SK-N-SH (cell line): ENCODE results near the gene FABP6.

Source experiments
- EP300 ChIP-seq, 2 experiments: IDR thresholded peaks; 2 replicates each; pipeline versions ENCODE4 v1.4.0 to v1.6.1; 2012; ENCODE audit warnings: borderline replicate concordance in 1 of 2, low read depth in 1 of 2, low read length in 1 of 2
- FOSL2 ChIP-seq: IDR thresholded peaks from 2 replicates; pipeline ENCODE4 v1.4.0; 2012; ENCODE audit warnings: low read depth, mild to moderate bottlenecking, moderate library complexity, borderline replicate concordance
- POLR2AphosphoS5 ChIP-seq: IDR thresholded peaks from 2 replicates; pipeline ENCODE4 v1.6.1; 2012; ENCODE audit warnings: low read depth, low read length
- RFX5 ChIP-seq: IDR thresholded peaks from 2 replicates; pipeline ENCODE4 v1.6.1; 2012; ENCODE audit warnings: mild to moderate bottlenecking, improper control_type of control experiment, low read length
- TF ChIP-seq, protein P1 (sequence below): IDR thresholded peaks from 2 replicates; pipeline ENCODE4 v1.4.0; 2012; ENCODE audit warnings: low read depth

DNA sequence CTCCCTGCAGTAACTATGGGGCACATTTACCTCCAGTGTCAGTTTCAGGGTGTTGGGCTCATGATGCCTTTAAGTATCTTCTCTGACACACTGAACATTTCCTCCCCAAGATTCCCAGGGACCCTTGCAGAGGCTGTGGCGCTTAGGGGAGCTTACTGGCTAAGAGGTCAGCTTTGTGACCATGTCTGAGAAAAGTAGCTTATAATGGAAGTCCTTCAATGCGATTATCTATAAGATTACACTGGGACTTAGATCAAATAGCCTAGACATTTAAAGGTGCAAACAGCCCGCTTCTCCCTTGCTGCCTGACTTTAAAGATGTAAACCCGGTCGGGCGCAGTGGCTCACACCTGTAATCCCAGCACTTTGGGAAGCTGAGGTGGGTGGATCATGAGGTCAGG lies 25.4 kb downstream of the FABP6 start:
- TF ChIP-seq EP300 (IDR thresholded peaks at IDR 0.05; ENCODE audit: borderline replicate concordance in 1 of 2, low read depth in 1 of 2, low read length in 1 of 2) (no peak), POLR2AphosphoS5 (no peak), FOSL2 (no peak), RFX5 (no peak)
- TF ChIP-seq, protein P1, sequence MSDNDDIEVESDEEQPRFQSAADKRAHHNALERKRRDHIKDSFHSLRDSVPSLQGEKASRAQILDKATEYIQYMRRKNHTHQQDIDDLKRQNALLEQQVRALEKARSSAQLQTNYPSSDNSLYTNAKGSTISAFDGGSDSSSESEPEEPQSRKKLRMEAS, result no peak
